Measurements from ENCODE around the gene MICAL1. TPM values are rescaled to one million over a fixed set of nuclear protein-coding genes. Genes with fewer than 3 reads are reported as not detected.

The MICAL1 gene
- total and polyA plus RNA-seq, 2 of the 8 experiments (the other 6 are each of a cell fraction or from before 2014, with no cell fraction given): 42.5 to 55.4 TPM

- Histone ChIP-seq H3K56ac (replicated peaks; ENCODE audit: insufficient read length, low read depth, low read length) (no peak overlapping the region), H2BK15ac (ENCODE audit: low read length) (no peak overlapping the region), H2AK5ac (ENCODE audit: low read depth, low read length) (no peak overlapping the region), H4K8ac (ENCODE audit: extremely low read depth, insufficient read depth, low read length) (no peak overlapping the region), H2BK5ac (ENCODE audit: low read depth, low read length) (no peak overlapping the region), H3K4me3 (ENCODE audit: extremely low read depth in 1 of 4, insufficient read depth in 2 of 4, low read depth in 3 of 4, low read length in 4 of 4) (no peak overlapping the region), H4K91ac (replicated peaks; ENCODE audit: insufficient read length, low read length) (no peak overlapping the region), H3K23ac (ENCODE audit: insufficient read length) (no peak overlapping the region), H3K9ac (replicated peaks in 1 of 4; ENCODE audit: extremely low read depth in 1 of 4, low read depth in 3 of 4, low read length in 3 of 4) (no peak overlapping the region), H3K4me1 (replicated peaks in 1 of 4; ENCODE audit: control insufficient read depth in 3 of 4, insufficient read depth in 4 of 4, low read length in 3 of 4) (no peaks in the 10 kb centered on the region), H2AFZ (ENCODE audit: low read length) (no peak overlapping the region), H2BK120ac (replicated peaks; ENCODE audit: low read depth, low read length) (no peak overlapping the region), H3K18ac (ENCODE audit: extremely low read depth, low read length) (no peak overlapping the region), H3K4me2 (ENCODE audit: insufficient read depth in 1 of 2, low read depth in 2 of 2, low read length in 2 of 2) (no peak overlapping the region), H3K79me1 (ENCODE audit: low read depth, low read length) (peaks cover 17% of the 10 kb centered on the region), H3K14ac (ENCODE audit: insufficient read length) (no peak overlapping the region), H3K23me2 (ENCODE audit: low read depth, low read length) (no peaks in the 10 kb centered on the region), H3K27ac (ENCODE audit: low read depth, low read length) (0 out of 2 replicates have a peak overlapping the region, but pooled peaks have one; percentile 22), H3K4ac (replicated peaks; ENCODE audit: insufficient read length, low read depth, low read length) (no peak overlapping the region), H2BK12ac (ENCODE audit: low read depth, low read length) (no peak overlapping the region), H3K36me3 (ENCODE audit: control insufficient read depth in 2 of 4, insufficient read depth in 4 of 4, low read length in 3 of 4) (peaks cover 17 to 98% (median 68%) of the 10 kb centered on the region in 4 experiments), H4K20me1 (replicated peaks in 1 of 2; ENCODE audit: control insufficient read depth in 1 of 2, insufficient read depth in 2 of 2, low read length in 2 of 2) (peaks cover 4 to 30% of the 10 kb centered on the region in 2 experiments), H3K9me3 (ENCODE audit: insufficient read depth in 2 of 2, low read depth in 1 of 2, low read length in 1 of 2) (no peaks in the 10 kb centered on the region), H3K79me2 (ENCODE audit: control insufficient read depth in 1 of 2, insufficient read depth in 2 of 2, low read length in 2 of 2) (peaks cover 0 to 24% of the 10 kb centered on the region in 2 experiments; a peak in 2 of 4 replicates), H3K27me3 (replicated peaks in 1 of 4; ENCODE audit: control insufficient read depth in 3 of 4, extremely low read depth in 1 of 4, insufficient read depth in 3 of 4, low read length in 3 of 4) (no peaks in the 10 kb centered on the region), H2BK20ac (ENCODE audit: low read length) (no peak overlapping the region), H4K5ac (ENCODE audit: insufficient read length, low read depth, low read length) (no peak overlapping the region)
- 83% methylated on average over 5 of the region's 5 CpGs; no CpG with 5 or more reads in 1 of the 2 experiments for WGBS, 2 experiments (ENCODE audit: extremely low coverage in 1 of 2, insufficient coverage in 1 of 2, insufficient read length in 1 of 2, insufficient replicate concordance in 2 of 2, low coverage in 1 of 2, low lambda C conversion rate in 2 of 2, missing lambda C conversion rate in 1 of 2)
- TF ChIP-seq MAX (IDR thresholded peaks at IDR 0.05): no peak
- DNase-seq (ENCODE audit: low read depth in 1 of 2, low spot score in 2 of 2): peak in 1 of 2 experiments; percentile 24
- FAIRE-seq: no peak
- CTCF ChIA-PET (ENCODE audit: partially characterized antibody): no interaction called here
- POLR2A ChIA-PET (ENCODE audit: partially characterized antibody): interaction anchor here (1.5 kb wide), 1 partner anchor 21 kb away, joined by 3 read pairs; no protein-coding TSS in a partner anchor
These were observed 15.7 kb upstream of the MICAL1 start for GRCh38 chr6:109471105-109471810.

Measured in H1 (cell line).